ENCODE measurements around the gene SCNN1A. TPM values are rescaled to one million over a fixed set of nuclear protein-coding genes. Genes with fewer than 3 reads are reported as not detected.

The SCNN1A gene
- under 0.01 and 2.6 TPM in 2 replicates for total RNA-seq

DNA sequence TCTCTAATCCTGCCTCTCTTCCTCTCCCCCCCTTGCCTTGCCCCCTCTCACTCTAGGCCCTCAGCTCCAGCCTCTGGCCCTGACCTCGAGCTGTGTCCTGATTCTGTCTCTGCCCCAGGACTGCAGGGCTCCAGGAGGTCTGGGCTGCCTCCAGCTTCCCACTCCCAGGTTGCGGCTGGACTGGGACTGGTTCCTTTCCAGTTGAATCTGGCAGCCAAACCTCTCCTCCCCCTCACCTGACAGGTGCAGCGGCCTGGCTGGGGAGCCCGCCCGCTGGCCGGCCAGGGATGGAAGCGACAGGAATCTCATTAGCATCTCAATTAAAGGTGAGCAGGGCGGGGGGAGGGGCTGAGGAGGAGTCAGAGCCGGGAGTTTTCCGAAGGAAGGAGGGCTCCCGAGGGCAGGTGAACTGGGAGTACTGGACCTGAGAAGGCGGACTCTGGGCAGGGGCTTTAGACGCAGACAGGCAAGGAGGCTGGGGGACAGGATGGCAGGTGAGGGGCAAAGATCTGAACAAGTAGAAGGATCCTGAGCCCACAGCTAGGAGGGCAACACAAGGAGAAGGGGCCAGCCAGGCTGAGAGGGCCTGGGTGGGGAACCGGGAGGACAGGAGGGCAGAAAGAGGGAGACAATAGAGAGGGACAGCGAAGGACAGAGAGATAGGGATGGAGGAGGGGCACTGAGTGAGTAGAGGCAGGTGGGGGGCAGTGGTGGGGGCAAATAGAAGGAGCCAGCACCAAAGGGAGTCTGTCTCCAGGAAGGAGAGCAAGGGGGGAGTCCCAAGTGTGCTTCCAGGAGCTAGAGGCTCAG, at the start of gene SCNN1A:
TSS of gene SCNN1A (minus strand) at position 295 of the 810 bp plus-strand sequence. CDS start 780 bp downstream, outside the sequence.

DNA sequence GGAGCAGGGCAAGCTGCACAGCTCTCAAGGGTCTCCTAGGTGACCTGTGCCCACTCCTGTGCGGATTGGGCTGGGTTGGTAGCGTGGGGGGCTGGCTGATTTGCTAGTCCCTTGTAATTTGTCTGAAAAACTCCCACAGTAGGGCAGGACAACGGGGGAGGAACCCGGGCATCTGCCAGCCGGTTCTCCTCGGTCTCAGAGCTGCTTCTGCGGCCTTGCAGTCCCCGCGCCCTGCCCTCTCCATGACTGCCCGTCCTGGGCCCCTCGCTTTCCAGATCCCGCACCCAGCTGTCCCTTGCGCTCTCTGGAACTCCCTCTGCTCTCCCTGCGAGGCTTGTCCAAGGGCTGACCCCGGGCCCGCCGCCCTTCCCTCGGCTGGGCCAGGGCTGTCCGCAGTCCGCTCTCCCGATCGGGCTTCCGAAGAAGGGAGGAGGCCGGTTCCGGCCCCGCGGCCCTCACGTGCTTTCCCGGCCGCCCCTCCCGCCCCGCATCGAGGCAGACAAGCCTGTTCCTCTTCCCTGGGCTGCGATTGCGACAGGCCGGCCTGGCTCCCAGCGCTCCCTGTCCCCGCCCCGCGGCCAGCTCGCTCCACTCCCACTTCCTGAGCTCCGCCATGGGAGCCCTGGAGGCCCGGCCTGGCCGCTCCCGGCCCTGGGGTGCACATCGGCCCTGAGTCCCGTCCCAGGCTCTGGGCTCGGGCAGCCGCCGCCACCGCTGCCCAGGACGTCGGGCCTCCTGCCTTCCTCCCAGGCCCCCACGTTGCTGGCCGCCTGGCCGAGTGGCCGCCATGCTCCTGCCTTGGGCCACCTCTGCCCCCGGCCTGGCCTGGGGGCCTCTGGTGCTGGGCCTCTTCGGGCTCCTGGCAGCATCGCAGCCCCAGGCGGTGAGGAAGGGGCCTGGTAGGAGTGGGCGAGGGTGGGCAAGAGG, 8.5 kb upstream of the SCNN1A start, which contains the start of gene LTBR:
TSS of gene LTBR (plus strand) at position 591 of the 927 bp plus-strand sequence. CDS start at position 788, 197 bp downstream.

DNA sequence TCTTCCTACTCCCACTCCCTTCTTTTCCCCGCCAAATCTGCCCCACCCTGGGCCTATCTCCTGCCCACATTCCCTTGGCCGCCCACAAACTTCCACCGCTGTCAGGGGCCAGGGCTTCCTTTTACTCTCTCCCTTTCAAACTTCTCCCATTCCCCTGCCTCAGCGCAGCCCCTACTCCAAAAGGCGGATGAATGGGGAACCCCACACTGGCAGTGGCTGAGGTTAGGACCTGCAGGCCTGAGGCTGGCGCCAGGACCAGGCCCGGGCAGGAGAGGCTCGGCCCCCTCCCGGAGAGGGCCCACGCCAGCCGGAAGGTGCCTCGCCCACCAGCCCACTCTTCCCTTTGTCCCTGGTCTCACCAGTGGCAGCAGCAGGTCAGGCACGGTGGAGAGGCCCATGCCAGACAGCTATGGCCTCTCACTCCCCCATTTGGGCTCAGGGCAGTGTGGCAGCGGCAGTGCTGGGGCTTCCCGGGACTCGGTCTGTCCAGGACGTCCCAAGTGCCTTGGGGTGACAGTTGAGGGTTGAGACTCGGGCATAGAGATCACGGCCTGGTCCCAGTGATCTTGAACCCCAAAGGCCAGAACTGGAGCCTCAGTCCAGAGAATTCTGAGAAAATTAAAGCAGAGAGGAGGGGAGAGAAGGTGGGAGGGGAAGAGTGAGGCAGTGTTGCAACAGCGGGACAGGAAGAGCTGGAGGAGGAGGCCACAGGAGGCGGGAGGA, 33.8 kb downstream of the SCNN1A start, which contains the start of gene TNFRSF1A:
TSS of gene TNFRSF1A (minus strand) at position 660 of the 723 bp plus-strand sequence. CDS start at position 398, 262 bp downstream.

Other genes with a start within 250 kb of the SCNN1A start
- gene CD9, start 175.2 kb downstream of the SCNN1A start, total RNA-seq = 99.1 and 133 TPM in 2 replicates
- gene PLEKHG6, start 64.9 kb downstream of the SCNN1A start, total RNA-seq = 0.16 TPM in 1 of 2 replicates, not detected in the other
- gene TNFRSF1A, start 33.5 kb downstream of the SCNN1A start, total RNA-seq = 432 and 524 TPM in 2 replicates
- gene LTBR, start 8.6 kb upstream of the SCNN1A start, total RNA-seq = 203 and 232 TPM in 2 replicates
- not detected in 2 replicates for gene CD27, start 69.4 kb upstream of the SCNN1A start, total RNA-seq
- gene TAPBPL, start 76.5 kb upstream of the SCNN1A start, total RNA-seq = 12.6 and 19.3 TPM in 2 replicates
- gene VAMP1, start 95.1 kb upstream of the SCNN1A start, total RNA-seq = 3.1 and 3.8 TPM in 2 replicates
- gene MRPL51, start 117.7 kb upstream of the SCNN1A start, total RNA-seq = 46.6 and 82.8 TPM in 2 replicates
- 19.9 and 26.5 TPM in 2 replicates for gene NCAPD2, start 118.5 kb upstream of the SCNN1A start, total RNA-seq
- gene GAPDH, start 159.0 kb upstream of the SCNN1A start, total RNA-seq = 11,290 and 11,537 TPM in 2 replicates
- gene IFFO1, start 180.5 kb upstream of the SCNN1A start, total RNA-seq = 11.7 and 12.3 TPM in 2 replicates
- 20.1 and 27.1 TPM in 2 replicates for gene NOP2, start 192.7 kb upstream of the SCNN1A start, total RNA-seq
- gene CHD4, start 231.8 kb upstream of the SCNN1A start, total RNA-seq = 144 and 191 TPM in 2 replicates

All from cardiac atrium fibroblast (primary cell).